Lower leg skin (tissue), 3 donors: ENCODE results near the gene GLB1L2.

Experiments used
- POLR2A ChIP-seq, 2 donors: fragments of 450-650 bp; IDR thresholded peaks; one replicate each; pipeline ENCODE4 v1.6.1; 2016 to 2017; ENCODE audit warnings: antibody characterized with exemption in 2 of 2, mild to moderate bottlenecking in 1 of 2, moderate library complexity in 1 of 2
- TF ChIP-seq, protein P1 (sequence below), 3 donors: fragments of 450-650 bp; IDR thresholded peaks; one replicate each; pipeline ENCODE4 v1.5.1; 2016; ENCODE audit warnings: antibody characterized with exemption in 3 of 3, mild to moderate bottlenecking in 3 of 3, moderate library complexity in 2 of 3

DNA sequence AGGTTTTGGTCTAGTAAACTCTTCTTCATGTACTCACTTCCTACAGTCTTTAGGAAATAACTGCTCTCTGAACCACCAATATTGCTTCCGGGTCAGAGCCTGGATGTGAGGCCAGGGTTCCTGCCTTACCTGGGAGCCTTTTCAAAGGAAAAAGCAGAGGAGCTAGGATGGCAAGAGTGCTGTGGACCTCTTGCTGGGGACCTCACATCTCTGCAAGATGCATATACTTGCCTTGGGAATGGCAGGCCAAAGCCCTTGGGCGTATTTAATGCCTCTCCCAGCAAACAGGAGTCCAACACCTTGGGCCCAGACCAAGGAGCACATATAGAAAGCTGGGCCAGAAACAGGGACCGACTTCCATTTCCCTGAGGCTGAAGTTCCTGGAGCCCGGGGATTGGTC is 5.3 kb downstream of the GLB1L2 start:
- TF ChIP-seq POLR2A (IDR thresholded peaks at IDR 0.05): no peak
- TF ChIP-seq, protein P1, sequence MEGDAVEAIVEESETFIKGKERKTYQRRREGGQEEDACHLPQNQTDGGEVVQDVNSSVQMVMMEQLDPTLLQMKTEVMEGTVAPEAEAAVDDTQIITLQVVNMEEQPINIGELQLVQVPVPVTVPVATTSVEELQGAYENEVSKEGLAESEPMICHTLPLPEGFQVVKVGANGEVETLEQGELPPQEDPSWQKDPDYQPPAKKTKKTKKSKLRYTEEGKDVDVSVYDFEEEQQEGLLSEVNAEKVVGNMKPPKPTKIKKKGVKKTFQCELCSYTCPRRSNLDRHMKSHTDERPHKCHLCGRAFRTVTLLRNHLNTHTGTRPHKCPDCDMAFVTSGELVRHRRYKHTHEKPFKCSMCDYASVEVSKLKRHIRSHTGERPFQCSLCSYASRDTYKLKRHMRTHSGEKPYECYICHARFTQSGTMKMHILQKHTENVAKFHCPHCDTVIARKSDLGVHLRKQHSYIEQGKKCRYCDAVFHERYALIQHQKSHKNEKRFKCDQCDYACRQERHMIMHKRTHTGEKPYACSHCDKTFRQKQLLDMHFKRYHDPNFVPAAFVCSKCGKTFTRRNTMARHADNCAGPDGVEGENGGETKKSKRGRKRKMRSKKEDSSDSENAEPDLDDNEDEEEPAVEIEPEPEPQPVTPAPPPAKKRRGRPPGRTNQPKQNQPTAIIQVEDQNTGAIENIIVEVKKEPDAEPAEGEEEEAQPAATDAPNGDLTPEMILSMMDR (IDR thresholded peaks at IDR 0.05): no peak
